Tibial nerve (tissue), 3 donors: ENCODE measurements around the gene MFSD12.

Experiments used
- POLR2A ChIP-seq, 2 donors: fragments of 450-650 bp; IDR thresholded peaks; one replicate each; pipeline ENCODE4 v1.6.1; 2017; ENCODE audit warnings: antibody characterized with exemption in 2 of 2, mild to moderate bottlenecking in 2 of 2, moderate library complexity in 2 of 2
- TF ChIP-seq, protein P1 (sequence below), 5 experiments: fragments of 200-600 bp in 3 of 5; fragments of 450-650 bp in 2 of 5; sonication (generic) in 3 of 5; IDR thresholded peaks; one replicate each; pipeline ENCODE4 v1.5.1; 2016 to 2019; ENCODE audit warnings: antibody characterized with exemption in 5 of 5, mild to moderate bottlenecking in 3 of 5, moderate library complexity in 2 of 5

DNA sequence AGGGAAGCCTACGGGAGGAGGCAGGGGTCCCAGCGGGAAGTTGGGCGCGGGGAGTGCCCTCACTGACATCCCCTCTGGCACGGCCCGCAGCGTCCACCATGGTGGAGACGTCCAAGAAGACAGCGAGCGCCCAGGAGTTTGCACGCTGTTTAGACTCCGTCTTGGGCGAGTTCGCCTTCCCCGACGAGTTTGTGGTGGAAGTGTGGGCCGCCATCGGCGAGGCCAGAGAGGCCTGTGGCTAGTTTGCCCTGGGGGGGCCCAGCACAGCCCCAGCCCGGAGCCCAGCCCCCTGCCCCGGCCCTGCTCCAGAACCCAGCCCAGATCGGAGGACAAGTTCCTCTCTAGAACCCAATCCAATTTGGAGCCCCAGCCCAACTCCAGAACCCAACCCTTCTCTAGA is 32.6 kb upstream of the MFSD12 start:
- TF ChIP-seq, protein P1, sequence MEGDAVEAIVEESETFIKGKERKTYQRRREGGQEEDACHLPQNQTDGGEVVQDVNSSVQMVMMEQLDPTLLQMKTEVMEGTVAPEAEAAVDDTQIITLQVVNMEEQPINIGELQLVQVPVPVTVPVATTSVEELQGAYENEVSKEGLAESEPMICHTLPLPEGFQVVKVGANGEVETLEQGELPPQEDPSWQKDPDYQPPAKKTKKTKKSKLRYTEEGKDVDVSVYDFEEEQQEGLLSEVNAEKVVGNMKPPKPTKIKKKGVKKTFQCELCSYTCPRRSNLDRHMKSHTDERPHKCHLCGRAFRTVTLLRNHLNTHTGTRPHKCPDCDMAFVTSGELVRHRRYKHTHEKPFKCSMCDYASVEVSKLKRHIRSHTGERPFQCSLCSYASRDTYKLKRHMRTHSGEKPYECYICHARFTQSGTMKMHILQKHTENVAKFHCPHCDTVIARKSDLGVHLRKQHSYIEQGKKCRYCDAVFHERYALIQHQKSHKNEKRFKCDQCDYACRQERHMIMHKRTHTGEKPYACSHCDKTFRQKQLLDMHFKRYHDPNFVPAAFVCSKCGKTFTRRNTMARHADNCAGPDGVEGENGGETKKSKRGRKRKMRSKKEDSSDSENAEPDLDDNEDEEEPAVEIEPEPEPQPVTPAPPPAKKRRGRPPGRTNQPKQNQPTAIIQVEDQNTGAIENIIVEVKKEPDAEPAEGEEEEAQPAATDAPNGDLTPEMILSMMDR (IDR thresholded peaks at IDR 0.05): no peak
- no peak for TF ChIP-seq POLR2A (IDR thresholded peaks at IDR 0.05)
